Measurements from ENCODE around the gene WDR31. TPM values are rescaled to one million over a fixed set of nuclear protein-coding genes. Genes with fewer than 3 reads are reported as not detected.

The WDR31 gene
- polyA plus RNA-seq, 2 of the 4 experiments (the other 2 are of a cell fraction): 1.9 to 2.9 TPM

DNA sequence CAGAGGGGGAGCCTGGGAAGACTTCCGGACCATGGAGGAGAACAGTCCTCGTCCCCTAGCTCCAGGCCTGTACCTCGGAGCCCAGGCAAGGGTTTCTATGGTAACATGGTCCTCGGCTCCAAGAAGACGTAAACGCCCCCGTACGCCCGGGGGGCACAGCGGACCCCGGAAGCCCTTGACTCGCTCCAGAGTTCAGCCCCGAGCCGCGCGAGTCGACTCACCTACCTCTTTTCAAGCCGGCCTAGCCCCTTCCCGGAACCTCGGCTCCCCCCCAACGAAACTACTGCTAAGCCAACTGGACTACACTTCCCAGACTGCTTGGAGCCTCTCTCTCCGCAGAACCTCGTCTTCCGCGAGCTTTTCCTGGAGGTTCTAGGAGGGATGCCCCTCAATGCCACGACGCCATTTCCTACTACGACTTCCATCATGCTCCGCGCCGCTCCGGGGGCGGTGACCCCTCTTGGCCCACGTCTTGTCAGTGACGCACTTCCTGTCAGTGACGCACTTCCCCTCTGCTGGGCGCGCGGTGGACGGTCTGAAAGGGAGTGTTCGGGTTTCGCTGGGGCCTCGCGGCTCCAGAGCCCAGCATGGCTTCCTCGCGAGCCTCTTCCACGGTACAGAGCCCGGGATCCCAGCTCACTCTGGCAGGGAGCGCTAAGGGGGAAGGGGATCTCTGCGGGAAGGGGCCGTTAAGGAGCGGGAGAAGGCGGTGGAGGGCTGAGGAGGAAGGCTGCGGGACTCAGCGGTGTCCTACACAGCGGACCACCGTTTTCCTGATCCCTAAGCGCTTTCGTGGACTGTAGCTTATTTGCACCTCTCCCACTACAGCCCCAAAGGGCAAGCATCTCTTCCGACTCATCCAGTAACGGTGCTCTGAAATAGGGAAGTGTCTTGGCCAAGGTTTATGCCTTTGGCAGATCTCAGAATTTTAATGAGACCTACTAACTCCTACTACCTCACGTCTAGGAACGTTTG, 64.6 kb downstream of the WDR31 start, which contains the start of the genes CDC26 and PRPF4:
CDC26 (minus strand) TSS at position 416 of the 975 bp plus-strand sequence. CDS start 3,065 bp downstream, outside the sequence.
PRPF4 (plus strand) TSS at position 502 of the 975 bp plus-strand sequence; CDS start at position 588, 86 bp downstream.
- POLR2A ChIA-PET: interaction anchor here (0.5 to 2.4 kb wide), 15 partner anchors 9 to 383 kb away, joined by 3 to 22 read pairs (median 4); partner anchors contain the start of genes ALAD, C9orf43, FKBP15 and POLE3
- peak; percentile 95 to 98 for DNase-seq (ENCODE audit: low read depth in 1 of 2, low spot score in 1 of 2)
- peak; percentile 56 for FAIRE-seq
- CTCF ChIA-PET: interaction anchor here (0.6 to 4.0 kb wide), 31 partner anchors 9 to 382 kb away, joined by 3 to 35 read pairs (median 6); partner anchors contain the start of genes ALAD, C9orf43, FKBP15 and POLE3
- H3K27ac ChIP-seq: peak within 1 kb of the TSS; percentile 88 to 93
- H3K4me3 ChIP-seq: peak within 1 kb of the TSS; percentile 78
- 1% methylated on average over 40 of the region's 63 CpGs for WGBS (ENCODE audit: missing lambda C conversion rate)
- H3K9me3 ChIP-seq: no peaks in the 10 kb centered on the region
- ATAC-seq: peak; percentile 96 to 97
- H3K4me2 ChIP-seq: peak within 1 kb of the TSS; percentile 84
- peaks cover 28% of the 10 kb centered on the region; the same call in 2 of the 3 replicates for H3K4me1 ChIP-seq
- TF ChIP-seq, protein P1, sequence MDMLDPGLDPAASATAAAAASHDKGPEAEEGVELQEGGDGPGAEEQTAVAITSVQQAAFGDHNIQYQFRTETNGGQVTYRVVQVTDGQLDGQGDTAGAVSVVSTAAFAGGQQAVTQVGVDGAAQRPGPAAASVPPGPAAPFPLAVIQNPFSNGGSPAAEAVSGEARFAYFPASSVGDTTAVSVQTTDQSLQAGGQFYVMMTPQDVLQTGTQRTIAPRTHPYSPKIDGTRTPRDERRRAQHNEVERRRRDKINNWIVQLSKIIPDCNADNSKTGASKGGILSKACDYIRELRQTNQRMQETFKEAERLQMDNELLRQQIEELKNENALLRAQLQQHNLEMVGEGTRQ (IDR thresholded peaks at IDR 0.05): no peak
- TF ChIP-seq HDAC2 (IDR thresholded peaks at IDR 0.05) (no peak), KDM1A (IDR thresholded peaks at IDR 0.05; ENCODE audit: low read depth) (no peak), CBX8 (IDR thresholded peaks at IDR 0.05) (no peak), KDM5A (IDR thresholded peaks at IDR 0.05) (peak; percentile 36; the same call in 1 of the 2 replicates), RARB (CRISPR knock-in tag; IDR thresholded peaks at IDR 0.05) (no peak), ZFP36 (IDR thresholded peaks at IDR 0.05; ENCODE audit: borderline replicate concordance, partially characterized antibody) (no peak), ZC3H11A (IDR thresholded peaks at IDR 0.05) (no peak), CEBPB (IDR thresholded peaks at IDR 0.05) (no peak), TP53 (CRISPR knock-in tag; IDR thresholded peaks at IDR 0.05) (0 out of 2 replicates have a peak, but pooled peaks have one; percentile 45), EHMT2 (IDR thresholded peaks at IDR 0.05; ENCODE audit: low read depth) (no peak), GATA3 (IDR thresholded peaks at IDR 0.05; ENCODE audit: borderline replicate concordance) (no peak), BHLHE40 (IDR thresholded peaks at IDR 0.05; ENCODE audit: low read depth, low read length) (no peak), MAFK (IDR thresholded peaks at IDR 0.05; ENCODE audit: partially characterized antibody) (no peak), SREBF2 (IDR thresholded peaks at IDR 0.05) (no peak), JUNB (IDR thresholded peaks at IDR 0.05) (no peak), HOXA7 (CRISPR knock-in tag; IDR thresholded peaks at IDR 0.05) (no peak), RAD21 (conservative IDR thresholded peaks at IDR 0.05 in 1 of 2, IDR thresholded peaks at IDR 0.05 in 1 of 2) (no peak), HOXB5 (CRISPR knock-in tag; IDR thresholded peaks at IDR 0.05) (no peak), EHF (CRISPR knock-in tag; IDR thresholded peaks at IDR 0.05) (no peak), FOSB (CRISPR knock-in tag; IDR thresholded peaks at IDR 0.05) (no peak), POLR2A (IDR thresholded peaks at IDR 0.05; ENCODE audit: low read length) (peak; percentile 95), ZSCAN20 (CRISPR knock-in tag; IDR thresholded peaks at IDR 0.05) (no peak), ZNF302 (CRISPR knock-in tag; IDR thresholded peaks at IDR 0.05) (no peak), TFCP2L1 (CRISPR knock-in tag; IDR thresholded peaks at IDR 0.05) (no peak)
- TF ChIP-seq, protein P2, sequence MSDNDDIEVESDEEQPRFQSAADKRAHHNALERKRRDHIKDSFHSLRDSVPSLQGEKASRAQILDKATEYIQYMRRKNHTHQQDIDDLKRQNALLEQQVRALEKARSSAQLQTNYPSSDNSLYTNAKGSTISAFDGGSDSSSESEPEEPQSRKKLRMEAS (IDR thresholded peaks at IDR 0.05): peak; percentile 89
- TF ChIP-seq, protein P3, sequence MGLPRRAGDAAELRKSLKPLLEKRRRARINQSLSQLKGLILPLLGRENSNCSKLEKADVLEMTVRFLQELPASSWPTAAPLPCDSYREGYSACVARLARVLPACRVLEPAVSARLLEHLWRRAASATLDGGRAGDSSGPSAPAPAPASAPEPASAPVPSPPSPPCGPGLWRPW (IDR thresholded peaks at IDR 0.05): no peak
- TF ChIP-seq, protein P4, sequence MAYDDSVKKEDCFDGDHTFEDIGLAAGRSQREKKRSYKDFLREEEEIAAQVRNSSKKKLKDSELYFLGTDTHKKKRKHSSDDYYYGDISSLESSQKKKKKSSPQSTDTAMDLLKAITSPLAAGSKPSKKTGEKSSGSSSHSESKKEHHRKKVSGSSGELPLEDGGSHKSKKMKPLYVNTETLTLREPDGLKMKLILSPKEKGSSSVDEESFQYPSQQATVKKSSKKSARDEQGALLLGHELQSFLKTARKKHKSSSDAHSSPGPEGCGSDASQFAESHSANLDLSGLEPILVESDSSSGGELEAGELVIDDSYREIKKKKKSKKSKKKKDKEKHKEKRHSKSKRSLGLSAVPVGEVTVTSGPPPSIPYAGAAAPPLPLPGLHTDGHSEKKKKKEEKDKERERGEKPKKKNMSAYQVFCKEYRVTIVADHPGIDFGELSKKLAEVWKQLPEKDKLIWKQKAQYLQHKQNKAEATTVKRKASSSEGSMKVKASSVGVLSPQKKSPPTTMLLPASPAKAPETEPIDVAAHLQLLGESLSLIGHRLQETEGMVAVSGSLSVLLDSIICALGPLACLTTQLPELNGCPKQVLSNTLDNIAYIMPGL (CRISPR knock-in tag; IDR thresholded peaks at IDR 0.05; ENCODE audit: borderline replicate concordance): no peak
- TF ChIP-seq, protein P5, sequence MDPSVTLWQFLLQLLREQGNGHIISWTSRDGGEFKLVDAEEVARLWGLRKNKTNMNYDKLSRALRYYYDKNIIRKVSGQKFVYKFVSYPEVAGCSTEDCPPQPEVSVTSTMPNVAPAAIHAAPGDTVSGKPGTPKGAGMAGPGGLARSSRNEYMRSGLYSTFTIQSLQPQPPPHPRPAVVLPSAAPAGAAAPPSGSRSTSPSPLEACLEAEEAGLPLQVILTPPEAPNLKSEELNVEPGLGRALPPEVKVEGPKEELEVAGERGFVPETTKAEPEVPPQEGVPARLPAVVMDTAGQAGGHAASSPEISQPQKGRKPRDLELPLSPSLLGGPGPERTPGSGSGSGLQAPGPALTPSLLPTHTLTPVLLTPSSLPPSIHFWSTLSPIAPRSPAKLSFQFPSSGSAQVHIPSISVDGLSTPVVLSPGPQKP (IDR thresholded peaks at IDR 0.05; ENCODE audit: low read depth, low read length): no peak
- TF ChIP-seq, protein P6, sequence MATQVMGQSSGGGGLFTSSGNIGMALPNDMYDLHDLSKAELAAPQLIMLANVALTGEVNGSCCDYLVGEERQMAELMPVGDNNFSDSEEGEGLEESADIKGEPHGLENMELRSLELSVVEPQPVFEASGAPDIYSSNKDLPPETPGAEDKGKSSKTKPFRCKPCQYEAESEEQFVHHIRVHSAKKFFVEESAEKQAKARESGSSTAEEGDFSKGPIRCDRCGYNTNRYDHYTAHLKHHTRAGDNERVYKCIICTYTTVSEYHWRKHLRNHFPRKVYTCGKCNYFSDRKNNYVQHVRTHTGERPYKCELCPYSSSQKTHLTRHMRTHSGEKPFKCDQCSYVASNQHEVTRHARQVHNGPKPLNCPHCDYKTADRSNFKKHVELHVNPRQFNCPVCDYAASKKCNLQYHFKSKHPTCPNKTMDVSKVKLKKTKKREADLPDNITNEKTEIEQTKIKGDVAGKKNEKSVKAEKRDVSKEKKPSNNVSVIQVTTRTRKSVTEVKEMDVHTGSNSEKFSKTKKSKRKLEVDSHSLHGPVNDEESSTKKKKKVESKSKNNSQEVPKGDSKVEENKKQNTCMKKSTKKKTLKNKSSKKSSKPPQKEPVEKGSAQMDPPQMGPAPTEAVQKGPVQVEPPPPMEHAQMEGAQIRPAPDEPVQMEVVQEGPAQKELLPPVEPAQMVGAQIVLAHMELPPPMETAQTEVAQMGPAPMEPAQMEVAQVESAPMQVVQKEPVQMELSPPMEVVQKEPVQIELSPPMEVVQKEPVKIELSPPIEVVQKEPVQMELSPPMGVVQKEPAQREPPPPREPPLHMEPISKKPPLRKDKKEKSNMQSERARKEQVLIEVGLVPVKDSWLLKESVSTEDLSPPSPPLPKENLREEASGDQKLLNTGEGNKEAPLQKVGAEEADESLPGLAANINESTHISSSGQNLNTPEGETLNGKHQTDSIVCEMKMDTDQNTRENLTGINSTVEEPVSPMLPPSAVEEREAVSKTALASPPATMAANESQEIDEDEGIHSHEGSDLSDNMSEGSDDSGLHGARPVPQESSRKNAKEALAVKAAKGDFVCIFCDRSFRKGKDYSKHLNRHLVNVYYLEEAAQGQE (IDR thresholded peaks at IDR 0.05): peak; percentile 75
- TF ChIP-seq, protein P7, sequence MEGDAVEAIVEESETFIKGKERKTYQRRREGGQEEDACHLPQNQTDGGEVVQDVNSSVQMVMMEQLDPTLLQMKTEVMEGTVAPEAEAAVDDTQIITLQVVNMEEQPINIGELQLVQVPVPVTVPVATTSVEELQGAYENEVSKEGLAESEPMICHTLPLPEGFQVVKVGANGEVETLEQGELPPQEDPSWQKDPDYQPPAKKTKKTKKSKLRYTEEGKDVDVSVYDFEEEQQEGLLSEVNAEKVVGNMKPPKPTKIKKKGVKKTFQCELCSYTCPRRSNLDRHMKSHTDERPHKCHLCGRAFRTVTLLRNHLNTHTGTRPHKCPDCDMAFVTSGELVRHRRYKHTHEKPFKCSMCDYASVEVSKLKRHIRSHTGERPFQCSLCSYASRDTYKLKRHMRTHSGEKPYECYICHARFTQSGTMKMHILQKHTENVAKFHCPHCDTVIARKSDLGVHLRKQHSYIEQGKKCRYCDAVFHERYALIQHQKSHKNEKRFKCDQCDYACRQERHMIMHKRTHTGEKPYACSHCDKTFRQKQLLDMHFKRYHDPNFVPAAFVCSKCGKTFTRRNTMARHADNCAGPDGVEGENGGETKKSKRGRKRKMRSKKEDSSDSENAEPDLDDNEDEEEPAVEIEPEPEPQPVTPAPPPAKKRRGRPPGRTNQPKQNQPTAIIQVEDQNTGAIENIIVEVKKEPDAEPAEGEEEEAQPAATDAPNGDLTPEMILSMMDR (IDR thresholded peaks at IDR 0.05): no peak

Data from A549 (cell line).